Stimulated activated CD8-positive, alpha-beta memory T cell treated with anti-CD3 and anti-CD28 coated beads, Interleukin-2, amount 100 ng/mL, for 48 hours (primary cell): ENCODE measurements around the gene TXNDC16.
"Not testable (repeated sequence)": the region's sequence is repeated elsewhere in the genome, so short reads cannot be mapped to it uniquely, and the experiment has no call there.

Experiments used
- DNase-seq, 2 donors: peaks; one replicate each; pipeline ENCODE4 v3.0.0-alpha.2; 2020; ENCODE audit warnings: low read depth in 2 of 2

Gene TXNDC16

GRCh38 chr14:52552063-52552988 is at the start of gene TXNDC16, which contains the start of gene GPR137C:
TSS of gene TXNDC16 (minus strand) at chr14:52552505. CDS start at chr14:52543557, 8,948 bp downstream.
TSS of gene GPR137C (plus strand) at chr14:52552836. CDS start at chr14:52553148, 312 bp downstream.
- peak; percentile 99 for DNase-seq

GRCh38 chr14:52599974-52600373 is 47.7 kb upstream of the TXNDC16 start:
- no peak for DNase-seq

GRCh38 chr14:52598568-52598967 is 46.3 kb upstream of the TXNDC16 start:
- no peak for DNase-seq

- DNase-seq = no peak
Observed at GRCh38 chr14:52596861-52597260, 44.6 kb upstream of the TXNDC16 start.

- DNase-seq = no peak
Observed at GRCh38 chr14:52596320-52596719, 44.0 kb upstream of the TXNDC16 start.

GRCh38 chr14:52590318-52590717 is 38.0 kb upstream of the TXNDC16 start:
- DNase-seq = no peak

- no peak for DNase-seq
Observed at GRCh38 chr14:52589646-52590045, 37.3 kb upstream of the TXNDC16 start.

- DNase-seq = no peak
Observed at GRCh38 chr14:52583544-52583943, 31.2 kb upstream of the TXNDC16 start.

GRCh38 chr14:52575858-52576257 is 23.6 kb upstream of the TXNDC16 start:
- DNase-seq = no peak

GRCh38 chr14:52568454-52568853 is 16.1 kb upstream of the TXNDC16 start:
- not testable (repeated sequence) for DNase-seq

- DNase-seq = no peak
Observed at GRCh38 chr14:52563120-52563519, 10.8 kb upstream of the TXNDC16 start.

- DNase-seq = no peak
Observed at GRCh38 chr14:52558688-52559087, 6.4 kb upstream of the TXNDC16 start.

GRCh38 chr14:52553671-52554575 is 1.6 kb upstream of the TXNDC16 start:
- DNase-seq = peak; percentile 58 to 59

GRCh38 chr14:52553002-52553670 is 831 bp upstream of the TXNDC16 start:
- peak; percentile 18 to 23 for DNase-seq

- no peak for DNase-seq
Observed at GRCh38 chr14:52551696-52552062, 626 bp downstream of the TXNDC16 start.

- no peak for DNase-seq
Observed at GRCh38 chr14:52551205-52551604, 1.1 kb downstream of the TXNDC16 start.

- no peak for DNase-seq
Observed at GRCh38 chr14:52550661-52551060, 1.6 kb downstream of the TXNDC16 start.

- DNase-seq = no peak
Observed at GRCh38 chr14:52547526-52547925, 4.8 kb downstream of the TXNDC16 start.

- no peak for DNase-seq
Observed at GRCh38 chr14:52547027-52547426, 5.3 kb downstream of the TXNDC16 start.

- DNase-seq = no peak
Observed at GRCh38 chr14:52546318-52546670, 6.0 kb downstream of the TXNDC16 start.

- no peak for DNase-seq
Observed at GRCh38 chr14:52545584-52546317, 6.6 kb downstream of the TXNDC16 start.
